Panc1 (cell line): Measurements from ENCODE around the gene LYZL2.

Experiments used
- POLR2AphosphoS5 ChIP-seq: IDR thresholded peaks from 2 replicates; pipeline ENCODE4 v1.6.1; 2012; ENCODE audit warnings: mild to moderate bottlenecking, low read depth, low read length, moderate library complexity
- TF ChIP-seq, protein P1 (sequence below): fragments of 450-650 bp; IDR thresholded peaks from 2 replicates; pipeline ENCODE4 v1.5.1; 2017; ENCODE audit warnings: mild to moderate bottlenecking
- TF ChIP-seq, protein P2 (sequence below), 2 experiments: IDR thresholded peaks; 2 replicates each; pipeline ENCODE4 v1.6.1; 2011 to 2012; ENCODE audit warnings: low read depth in 2 of 2, control low read depth in 1 of 2, low read length in 1 of 2, mild to moderate bottlenecking in 1 of 2, moderate library complexity in 1 of 2; ENCODE audit not compliant: insufficient read depth in 1 of 2

DNA sequence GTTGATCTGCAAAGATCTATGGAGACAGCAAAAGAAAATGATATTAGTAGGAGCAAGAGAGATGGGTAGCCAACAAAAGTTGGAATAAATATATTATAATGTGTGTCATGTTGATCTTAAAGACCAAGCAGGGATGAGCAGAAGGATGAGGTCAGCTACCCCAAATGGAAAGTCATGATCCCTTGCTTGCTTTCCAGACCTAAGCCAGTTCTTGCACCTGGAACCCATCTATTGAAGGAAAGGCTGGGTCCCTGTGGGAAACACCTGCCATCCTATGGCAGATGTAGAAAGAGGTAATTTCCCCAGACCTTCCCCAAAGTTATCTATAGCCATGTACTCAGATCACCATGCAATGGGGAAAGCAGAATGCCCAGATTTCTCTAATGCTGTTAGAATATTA is 52.5 kb downstream of the LYZL2 start:
- TF ChIP-seq, protein P1, sequence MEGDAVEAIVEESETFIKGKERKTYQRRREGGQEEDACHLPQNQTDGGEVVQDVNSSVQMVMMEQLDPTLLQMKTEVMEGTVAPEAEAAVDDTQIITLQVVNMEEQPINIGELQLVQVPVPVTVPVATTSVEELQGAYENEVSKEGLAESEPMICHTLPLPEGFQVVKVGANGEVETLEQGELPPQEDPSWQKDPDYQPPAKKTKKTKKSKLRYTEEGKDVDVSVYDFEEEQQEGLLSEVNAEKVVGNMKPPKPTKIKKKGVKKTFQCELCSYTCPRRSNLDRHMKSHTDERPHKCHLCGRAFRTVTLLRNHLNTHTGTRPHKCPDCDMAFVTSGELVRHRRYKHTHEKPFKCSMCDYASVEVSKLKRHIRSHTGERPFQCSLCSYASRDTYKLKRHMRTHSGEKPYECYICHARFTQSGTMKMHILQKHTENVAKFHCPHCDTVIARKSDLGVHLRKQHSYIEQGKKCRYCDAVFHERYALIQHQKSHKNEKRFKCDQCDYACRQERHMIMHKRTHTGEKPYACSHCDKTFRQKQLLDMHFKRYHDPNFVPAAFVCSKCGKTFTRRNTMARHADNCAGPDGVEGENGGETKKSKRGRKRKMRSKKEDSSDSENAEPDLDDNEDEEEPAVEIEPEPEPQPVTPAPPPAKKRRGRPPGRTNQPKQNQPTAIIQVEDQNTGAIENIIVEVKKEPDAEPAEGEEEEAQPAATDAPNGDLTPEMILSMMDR: no peak
- TF ChIP-seq, protein P2, sequence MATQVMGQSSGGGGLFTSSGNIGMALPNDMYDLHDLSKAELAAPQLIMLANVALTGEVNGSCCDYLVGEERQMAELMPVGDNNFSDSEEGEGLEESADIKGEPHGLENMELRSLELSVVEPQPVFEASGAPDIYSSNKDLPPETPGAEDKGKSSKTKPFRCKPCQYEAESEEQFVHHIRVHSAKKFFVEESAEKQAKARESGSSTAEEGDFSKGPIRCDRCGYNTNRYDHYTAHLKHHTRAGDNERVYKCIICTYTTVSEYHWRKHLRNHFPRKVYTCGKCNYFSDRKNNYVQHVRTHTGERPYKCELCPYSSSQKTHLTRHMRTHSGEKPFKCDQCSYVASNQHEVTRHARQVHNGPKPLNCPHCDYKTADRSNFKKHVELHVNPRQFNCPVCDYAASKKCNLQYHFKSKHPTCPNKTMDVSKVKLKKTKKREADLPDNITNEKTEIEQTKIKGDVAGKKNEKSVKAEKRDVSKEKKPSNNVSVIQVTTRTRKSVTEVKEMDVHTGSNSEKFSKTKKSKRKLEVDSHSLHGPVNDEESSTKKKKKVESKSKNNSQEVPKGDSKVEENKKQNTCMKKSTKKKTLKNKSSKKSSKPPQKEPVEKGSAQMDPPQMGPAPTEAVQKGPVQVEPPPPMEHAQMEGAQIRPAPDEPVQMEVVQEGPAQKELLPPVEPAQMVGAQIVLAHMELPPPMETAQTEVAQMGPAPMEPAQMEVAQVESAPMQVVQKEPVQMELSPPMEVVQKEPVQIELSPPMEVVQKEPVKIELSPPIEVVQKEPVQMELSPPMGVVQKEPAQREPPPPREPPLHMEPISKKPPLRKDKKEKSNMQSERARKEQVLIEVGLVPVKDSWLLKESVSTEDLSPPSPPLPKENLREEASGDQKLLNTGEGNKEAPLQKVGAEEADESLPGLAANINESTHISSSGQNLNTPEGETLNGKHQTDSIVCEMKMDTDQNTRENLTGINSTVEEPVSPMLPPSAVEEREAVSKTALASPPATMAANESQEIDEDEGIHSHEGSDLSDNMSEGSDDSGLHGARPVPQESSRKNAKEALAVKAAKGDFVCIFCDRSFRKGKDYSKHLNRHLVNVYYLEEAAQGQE (IDR thresholded peaks at IDR 0.05; ENCODE audit: insufficient read depth in 1 of 2, low read depth in 2 of 2, low read length in 1 of 2): no peak
- no peak for TF ChIP-seq POLR2AphosphoS5
